Heart left ventricle (tissue), 13 donors: ENCODE measurements around the gene TC2N.

Experiments
- POLR2A ChIP-seq, 2 donors: fragments of 450-650 bp; IDR thresholded peaks; one replicate each; pipeline ENCODE4 v1.6.1; 2017; ENCODE audit warnings: antibody characterized with exemption in 2 of 2, mild to moderate bottlenecking in 2 of 2, moderate library complexity in 2 of 2
- TF ChIP-seq, protein P1 (sequence below), 12 donors: fragments of 200-600 bp; sonication (generic) in 4 of 12; IDR thresholded peaks; one replicate each; pipeline versions ENCODE4 v1.5.0 to v1.8.0; 2018 to 2022; ENCODE audit warnings: antibody characterized with exemption in 12 of 12, mild to moderate bottlenecking in 5 of 12
- donor health status: ischemic (EF 13 %, LVEDD 7.1; RV severe dilation, severe dysfunction).
- donor health status: DM: no; HTN: yes; CAD: no.
- donor health status: DM: no; HTN: no; CAD: no.
- donor health status: ischemic (EF 25% LVEDD 6.9; RV normal size, moderate dysfunction).
- donor health status: ischemic (EF 25% LVEDD 5.7; RV mildly dilated, moderate dysfunction).
- donor health status: ischemic (EF 35%, LVEDD 5.7; RV mildly dilated, moderate dysfunction).
- donor health status: nonischemic (EF 11% LVEDD 7.7; RV severe dilation, severe dysfunction).
- donor health status: DM: yes; HTN: yes; CAD: no.
- donor health status: PGD.
- donor health status: ischemic (EF 29% LVEDD 5.4; RV normal size, mild dysfunction).
- donor health status: nonischemic (EF 23%, LVEDD 6.1; RV moderate dilation, normal function).

DNA sequence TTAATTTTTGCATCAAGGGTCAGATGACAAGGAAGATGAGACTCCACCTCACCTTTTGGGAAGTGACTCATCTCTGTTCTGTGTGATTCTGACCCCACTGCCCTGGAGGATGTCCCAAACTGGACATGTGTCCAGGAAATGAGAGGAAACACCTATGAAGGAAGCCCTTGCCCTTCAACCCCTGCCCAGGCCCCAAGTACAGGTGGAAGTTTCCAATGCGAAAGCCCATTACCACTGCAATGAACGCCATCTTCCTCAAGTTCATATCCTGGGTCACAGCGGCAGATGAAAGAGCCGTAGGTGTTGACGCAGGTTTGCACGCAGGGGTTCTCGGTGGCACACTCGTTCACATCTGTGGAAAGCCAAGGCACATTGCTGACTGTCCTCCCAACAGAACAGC lies 19.6 kb upstream of the TC2N start:
- TF ChIP-seq, protein P1, sequence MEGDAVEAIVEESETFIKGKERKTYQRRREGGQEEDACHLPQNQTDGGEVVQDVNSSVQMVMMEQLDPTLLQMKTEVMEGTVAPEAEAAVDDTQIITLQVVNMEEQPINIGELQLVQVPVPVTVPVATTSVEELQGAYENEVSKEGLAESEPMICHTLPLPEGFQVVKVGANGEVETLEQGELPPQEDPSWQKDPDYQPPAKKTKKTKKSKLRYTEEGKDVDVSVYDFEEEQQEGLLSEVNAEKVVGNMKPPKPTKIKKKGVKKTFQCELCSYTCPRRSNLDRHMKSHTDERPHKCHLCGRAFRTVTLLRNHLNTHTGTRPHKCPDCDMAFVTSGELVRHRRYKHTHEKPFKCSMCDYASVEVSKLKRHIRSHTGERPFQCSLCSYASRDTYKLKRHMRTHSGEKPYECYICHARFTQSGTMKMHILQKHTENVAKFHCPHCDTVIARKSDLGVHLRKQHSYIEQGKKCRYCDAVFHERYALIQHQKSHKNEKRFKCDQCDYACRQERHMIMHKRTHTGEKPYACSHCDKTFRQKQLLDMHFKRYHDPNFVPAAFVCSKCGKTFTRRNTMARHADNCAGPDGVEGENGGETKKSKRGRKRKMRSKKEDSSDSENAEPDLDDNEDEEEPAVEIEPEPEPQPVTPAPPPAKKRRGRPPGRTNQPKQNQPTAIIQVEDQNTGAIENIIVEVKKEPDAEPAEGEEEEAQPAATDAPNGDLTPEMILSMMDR (IDR thresholded peaks at IDR 0.05) = no peak
- TF ChIP-seq POLR2A (IDR thresholded peaks at IDR 0.05) = no peak
